ENCODE results near the gene MRPL36.

MRPL36 gene

GRCh38 chr5:1751864-1752822, 47.5 kb downstream of the MRPL36 start:
- Histone ChIP-seq H3K27me3 (ENCODE audit: control insufficient read depth in 1 of 2, insufficient read depth in 2 of 2, low read length in 2 of 2) (peaks cover 3 to 9% of the 10 kb centered on the region in 2 donors), H3K9me3 (ENCODE audit: control insufficient read depth in 1 of 2, low read length in 2 of 2) (no peaks in the 10 kb centered on the region)

GRCh38 chr5:1751026-1751863, 48.4 kb downstream of the MRPL36 start:
- Histone ChIP-seq H3K27ac (ENCODE audit: low read depth, low read length) (no peak overlapping the region), H3K9ac (ENCODE audit: low read depth in 1 of 2, low read length in 2 of 2) (no peak overlapping the region), H3K4me3 (ENCODE audit: low read depth in 1 of 2, low read length in 2 of 2) (no peak overlapping the region), H3K4me1 (ENCODE audit: control insufficient read depth in 1 of 2, insufficient read depth in 2 of 2, low read length in 2 of 2) (no peaks in the 10 kb centered on the region), H3K36me3 (ENCODE audit: control insufficient read depth in 1 of 2, insufficient read depth in 2 of 2, low read length in 2 of 2) (no peaks in the 10 kb centered on the region), H3K27me3 (ENCODE audit: control insufficient read depth in 1 of 2, insufficient read depth in 2 of 2, low read length in 2 of 2) (peaks cover 3 to 9% of the 10 kb centered on the region in 2 donors), H3K9me3 (ENCODE audit: control insufficient read depth in 1 of 2, low read length in 2 of 2) (no peaks in the 10 kb centered on the region)

More at GRCh38 chr5:1751864-1752822, 47.5 kb downstream of the MRPL36 start:
- Histone ChIP-seq H3K36me3 (ENCODE audit: control insufficient read depth in 1 of 2, insufficient read depth in 2 of 2, low read length in 2 of 2) (no peaks in the 10 kb centered on the region), H3K27ac (ENCODE audit: low read depth, low read length) (no peak overlapping the region), H3K4me1 (ENCODE audit: control insufficient read depth in 1 of 2, insufficient read depth in 2 of 2, low read length in 2 of 2) (no peaks in the 10 kb centered on the region), H3K9ac (ENCODE audit: low read depth in 1 of 2, low read length in 2 of 2) (no peak overlapping the region), H3K4me3 (ENCODE audit: low read depth in 1 of 2, low read length in 2 of 2) (no peak overlapping the region)

- Histone ChIP-seq H3K27ac (ENCODE audit: low read depth, low read length) (no peak overlapping the region), H3K9me3 (ENCODE audit: control insufficient read depth in 1 of 2, low read length in 2 of 2) (no peaks in the 10 kb centered on the region), H3K36me3 (ENCODE audit: control insufficient read depth in 1 of 2, insufficient read depth in 2 of 2, low read length in 2 of 2) (no peaks in the 10 kb centered on the region), H3K27me3 (ENCODE audit: control insufficient read depth in 1 of 2, insufficient read depth in 2 of 2, low read length in 2 of 2) (peaks cover 3 to 4% of the 10 kb centered on the region in 2 donors), H3K9ac (ENCODE audit: low read depth in 1 of 2, low read length in 2 of 2) (no peak overlapping the region), H3K4me3 (ENCODE audit: low read depth in 1 of 2, low read length in 2 of 2) (no peak overlapping the region), H3K4me1 (ENCODE audit: control insufficient read depth in 1 of 2, insufficient read depth in 2 of 2, low read length in 2 of 2) (no peaks in the 10 kb centered on the region)
Measured at GRCh38 chr5:1750469-1750868, 49.2 kb downstream of the MRPL36 start.

- Histone ChIP-seq H3K9me3 (ENCODE audit: control insufficient read depth in 1 of 2, low read length in 2 of 2) (no peaks in the 10 kb centered on the region), H3K4me1 (ENCODE audit: control insufficient read depth in 1 of 2, insufficient read depth in 2 of 2, low read length in 2 of 2) (no peaks in the 10 kb centered on the region), H3K4me3 (ENCODE audit: low read depth in 1 of 2, low read length in 2 of 2) (no peak overlapping the region), H3K27ac (ENCODE audit: low read depth, low read length) (no peak overlapping the region), H3K9ac (ENCODE audit: low read depth in 1 of 2, low read length in 2 of 2) (no peak overlapping the region), H3K27me3 (ENCODE audit: control insufficient read depth in 1 of 2, insufficient read depth in 2 of 2, low read length in 2 of 2) (peaks cover 3 to 4% of the 10 kb centered on the region in 2 donors), H3K36me3 (ENCODE audit: control insufficient read depth in 1 of 2, insufficient read depth in 2 of 2, low read length in 2 of 2) (no peaks in the 10 kb centered on the region)
Measured at GRCh38 chr5:1749346-1750124, 50.1 kb downstream of the MRPL36 start.

GRCh38 chr5:1748845-1749244, 50.8 kb downstream of the MRPL36 start:
- H3K27ac ChIP-seq (ENCODE audit: low read depth, low read length): no peak overlapping the region
- no peak overlapping the region for H3K9ac ChIP-seq (ENCODE audit: low read depth in 1 of 2, low read length in 2 of 2)
- H3K4me1 ChIP-seq (ENCODE audit: control insufficient read depth in 1 of 2, insufficient read depth in 2 of 2, low read length in 2 of 2): no peaks in the 10 kb centered on the region
- H3K4me3 ChIP-seq (ENCODE audit: low read depth in 1 of 2, low read length in 2 of 2): no peak overlapping the region
- H3K36me3 ChIP-seq (ENCODE audit: control insufficient read depth in 1 of 2, insufficient read depth in 2 of 2, low read length in 2 of 2): no peaks in the 10 kb centered on the region
- peaks cover 3 to 4% of the 10 kb centered on the region in 2 donors for H3K27me3 ChIP-seq (ENCODE audit: control insufficient read depth in 1 of 2, insufficient read depth in 2 of 2, low read length in 2 of 2)
- H3K9me3 ChIP-seq (ENCODE audit: control insufficient read depth in 1 of 2, low read length in 2 of 2): no peaks in the 10 kb centered on the region

Measured in duodenal mucosa (tissue), 2 donors.